Astrocyte (in vitro differentiated cells and primary cell): ENCODE results near the gene SLC24A5. TPM values are rescaled to one million over a fixed set of nuclear protein-coding genes. Genes with fewer than 3 reads are reported as not detected.

Source experiments
- DNase-seq: peaks from one replicate; pipeline ENCODE4 v3.0.0-alpha.2; 2010; ENCODE audit warnings: low read depth
- FAIRE-seq: peaks from 2 replicates; lab custom pipeline; 2011; peaks lifted over from hg19 to GRCh38; lab: Jason Lieb, UNC
- H2AFZ ChIP-seq: 2 replicates; pipeline ENCODE4 v1.6.0; 2012; ENCODE audit warnings: low read depth, low read length, inconsistent platforms
- H3K27ac ChIP-seq: 2 replicates; pipeline ENCODE4 v1.5.1; 2011; ENCODE audit warnings: low read depth, low read length, inconsistent platforms
- H3K27me3 ChIP-seq: 2 replicates; pipeline ENCODE4 v1.6.0; 2011; ENCODE audit warnings: low read length, inconsistent platforms; ENCODE audit not compliant: insufficient read depth
- H3K36me3 ChIP-seq: 2 replicates; pipeline ENCODE4 v1.5.1; 2011; ENCODE audit warnings: low read length, inconsistent platforms; ENCODE audit not compliant: insufficient read depth
- H3K4me1 ChIP-seq: 2 replicates; pipeline ENCODE4 v1.5.1; 2011; ENCODE audit warnings: low read length, inconsistent platforms; ENCODE audit not compliant: insufficient read depth
- H3K4me2 ChIP-seq: 2 replicates; pipeline ENCODE4 v1.6.0; 2012; ENCODE audit warnings: low read length, inconsistent platforms
- H3K4me3 ChIP-seq: 2 replicates; pipeline ENCODE4 v1.5.1; 2011; ENCODE audit warnings: low read depth, mild to moderate bottlenecking, low read length, inconsistent platforms; ENCODE audit not compliant: insufficient read depth
- H3K79me2 ChIP-seq: 2 replicates; pipeline ENCODE4 v1.6.0; 2012; ENCODE audit warnings: mild to moderate bottlenecking, low read length, inconsistent platforms; ENCODE audit not compliant: insufficient read depth
- H3K9ac ChIP-seq: 2 replicates; pipeline ENCODE4 v1.6.0; 2012; ENCODE audit warnings: mild to moderate bottlenecking, low read length, inconsistent platforms
- H3K9me3 ChIP-seq: 2 replicates; pipeline ENCODE4 v1.5.1; 2012; ENCODE audit warnings: low read depth, mild to moderate bottlenecking, low read length, inconsistent platforms; ENCODE audit not compliant: insufficient read depth
- H4K20me1 ChIP-seq: 2 replicates; pipeline ENCODE4 v1.6.0; 2012; ENCODE audit warnings: low read length, inconsistent platforms; ENCODE audit not compliant: insufficient read depth
- H3K27ac Mint-ChIP-seq: one replicate; pipeline ENCODE4 v1.8.0; 2021; ENCODE audit warnings: mild to moderate bottlenecking, mixed read lengths; ENCODE audit not compliant: unreplicated experiment
- H3K27me3 Mint-ChIP-seq: one replicate; pipeline ENCODE4 v1.8.0; 2021; ENCODE audit warnings: low read depth, mixed read lengths; ENCODE audit not compliant: unreplicated experiment
- H3K36me3 Mint-ChIP-seq: one replicate; pipeline ENCODE4 v1.8.0; 2021; ENCODE audit warnings: low read depth, mixed read lengths; ENCODE audit not compliant: unreplicated experiment
- H3K4me1 Mint-ChIP-seq: one replicate; pipeline ENCODE4 v1.8.0; 2021; ENCODE audit warnings: low read depth, mixed read lengths; ENCODE audit not compliant: unreplicated experiment
- H3K4me3 Mint-ChIP-seq: one replicate; pipeline ENCODE4 v1.8.0; 2021; ENCODE audit warnings: mild to moderate bottlenecking, moderate library complexity, mixed read lengths; ENCODE audit not compliant: unreplicated experiment
- H3K9me3 Mint-ChIP-seq: one replicate; pipeline ENCODE4 v1.8.0; 2021; ENCODE audit warnings: mild to moderate bottlenecking, mixed read lengths; ENCODE audit not compliant: unreplicated experiment
- EZH2 ChIP-seq: IDR thresholded peaks from 2 replicates; pipeline ENCODE4 v1.6.1; 2012; ENCODE audit warnings: mild to moderate bottlenecking, low read length, inconsistent platforms; ENCODE audit not compliant: insufficient read depth
- total RNA-seq: library from RNA; stranded (reverse); gene quantifications from 2 replicates; pipeline ENCODE4 v1.2.1, GENCODE V29; 2021
- TF ChIP-seq, protein P1 (sequence below): IDR thresholded peaks from 2 replicates; pipeline ENCODE4 v1.5.1; 2011; ENCODE audit warnings: low read depth, mild to moderate bottlenecking, inconsistent platforms, low read length, moderate library complexity; ENCODE audit not compliant: insufficient read depth

SLC24A5 gene
- total RNA-seq, 1 donor from 2014 or later = not detected

DNA sequence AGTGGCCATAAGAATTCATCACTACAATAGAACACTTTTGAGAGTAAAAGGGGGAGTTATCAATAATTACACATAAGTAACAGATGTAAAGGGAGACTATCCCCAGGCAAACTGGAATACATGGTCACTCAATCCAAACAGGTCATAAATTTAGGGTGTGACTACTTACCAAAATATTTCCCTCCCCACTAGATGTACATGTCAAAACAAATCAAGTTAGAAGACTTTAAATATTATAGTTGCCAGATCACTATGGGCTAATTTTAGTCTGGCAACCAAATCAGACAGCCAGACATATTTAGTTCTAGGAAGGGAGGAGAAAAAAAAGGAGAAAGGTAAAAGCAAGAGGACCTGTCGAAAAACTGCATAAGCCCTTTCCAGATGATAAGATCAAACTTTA is 23.1 kb downstream of the SLC24A5 start:
- no peaks in the 10 kb centered on the region for H3K9me3 Mint-ChIP-seq
- TF ChIP-seq, protein P1, sequence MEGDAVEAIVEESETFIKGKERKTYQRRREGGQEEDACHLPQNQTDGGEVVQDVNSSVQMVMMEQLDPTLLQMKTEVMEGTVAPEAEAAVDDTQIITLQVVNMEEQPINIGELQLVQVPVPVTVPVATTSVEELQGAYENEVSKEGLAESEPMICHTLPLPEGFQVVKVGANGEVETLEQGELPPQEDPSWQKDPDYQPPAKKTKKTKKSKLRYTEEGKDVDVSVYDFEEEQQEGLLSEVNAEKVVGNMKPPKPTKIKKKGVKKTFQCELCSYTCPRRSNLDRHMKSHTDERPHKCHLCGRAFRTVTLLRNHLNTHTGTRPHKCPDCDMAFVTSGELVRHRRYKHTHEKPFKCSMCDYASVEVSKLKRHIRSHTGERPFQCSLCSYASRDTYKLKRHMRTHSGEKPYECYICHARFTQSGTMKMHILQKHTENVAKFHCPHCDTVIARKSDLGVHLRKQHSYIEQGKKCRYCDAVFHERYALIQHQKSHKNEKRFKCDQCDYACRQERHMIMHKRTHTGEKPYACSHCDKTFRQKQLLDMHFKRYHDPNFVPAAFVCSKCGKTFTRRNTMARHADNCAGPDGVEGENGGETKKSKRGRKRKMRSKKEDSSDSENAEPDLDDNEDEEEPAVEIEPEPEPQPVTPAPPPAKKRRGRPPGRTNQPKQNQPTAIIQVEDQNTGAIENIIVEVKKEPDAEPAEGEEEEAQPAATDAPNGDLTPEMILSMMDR = no peak
- no peak for TF ChIP-seq EZH2
- Histone ChIP-seq H3K4me2 (peak overlapping the region; percentile 58), H3K4me1 (peaks cover 7% of the 10 kb centered on the region), H3K79me2 (no peaks in the 10 kb centered on the region), H3K27me3 (no peaks in the 10 kb centered on the region), H2AFZ (no peak overlapping the region), H3K27ac (no peak overlapping the region), H3K4me3 (no peak overlapping the region), H3K9me3 (no peaks in the 10 kb centered on the region), H3K36me3 (no peaks in the 10 kb centered on the region), H4K20me1 (no peaks in the 10 kb centered on the region), H3K9ac (no peak overlapping the region)
- H3K4me3 Mint-ChIP-seq = no peak overlapping the region
- peak; percentile 50 for DNase-seq
- H3K4me1 Mint-ChIP-seq = peaks cover 18% of the 10 kb centered on the region
- FAIRE-seq = no peak
- no peaks in the 10 kb centered on the region for H3K36me3 Mint-ChIP-seq
- H3K27ac Mint-ChIP-seq = peak overlapping the region; percentile 11
- H3K27me3 Mint-ChIP-seq = no peaks in the 10 kb centered on the region

DNA sequence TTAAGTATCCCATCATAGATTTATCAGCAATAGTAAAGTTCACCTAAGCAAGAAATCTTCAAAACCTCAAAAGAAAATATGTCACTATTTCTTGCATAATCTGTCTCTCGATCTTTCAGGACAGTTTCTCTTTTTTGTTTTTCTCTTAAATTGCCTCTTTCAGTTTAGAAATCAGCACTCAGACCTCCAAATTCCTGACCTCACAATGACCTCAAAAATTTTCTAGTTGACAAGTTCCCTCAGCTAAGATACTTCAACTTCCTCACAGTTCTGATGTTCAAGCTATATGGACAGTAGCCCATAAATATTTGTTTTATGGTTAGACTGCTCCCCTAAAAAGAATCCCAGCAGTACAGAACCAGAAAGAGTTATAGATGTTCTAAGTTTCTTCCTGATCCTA is 24.1 kb downstream of the SLC24A5 start:
- FAIRE-seq (peak; percentile 74), DNase-seq (peak; percentile 32)
- H3K4me1 ChIP-seq = peaks cover 11% of the 10 kb centered on the region
- H3K9ac ChIP-seq = no peak overlapping the region
- H3K36me3 Mint-ChIP-seq = no peaks in the 10 kb centered on the region
- H3K9me3 ChIP-seq = no peaks in the 10 kb centered on the region
- no peak for TF ChIP-seq EZH2
- TF ChIP-seq, protein P1 = no peak
- no peak overlapping the region for H3K4me3 Mint-ChIP-seq
- H3K79me2 ChIP-seq = no peaks in the 10 kb centered on the region
- no peak overlapping the region for H3K27ac Mint-ChIP-seq
- H3K4me3 ChIP-seq = no peak overlapping the region
- H3K27ac ChIP-seq = no peak overlapping the region
- H4K20me1 ChIP-seq = no peaks in the 10 kb centered on the region
- H3K9me3 Mint-ChIP-seq = no peaks in the 10 kb centered on the region
- no peaks in the 10 kb centered on the region for H3K27me3 Mint-ChIP-seq
- H3K4me2 ChIP-seq = peak overlapping the region; percentile 58
- no peaks in the 10 kb centered on the region for H3K27me3 ChIP-seq
- no peak overlapping the region for H2AFZ ChIP-seq
- peaks cover 20% of the 10 kb centered on the region for H3K4me1 Mint-ChIP-seq
- no peaks in the 10 kb centered on the region for H3K36me3 ChIP-seq

- Histone ChIP-seq H2AFZ (no peak overlapping the region), H3K4me1 (peaks cover 11% of the 10 kb centered on the region), H3K4me2 (no peak overlapping the region), H3K9ac (no peak overlapping the region), H4K20me1 (no peaks in the 10 kb centered on the region), H3K27me3 (no peaks in the 10 kb centered on the region), H3K4me3 (no peak overlapping the region), H3K36me3 (no peaks in the 10 kb centered on the region), H3K27ac (no peak overlapping the region), H3K9me3 (no peaks in the 10 kb centered on the region), H3K79me2 (no peaks in the 10 kb centered on the region)
- H3K4me1 Mint-ChIP-seq = peaks cover 24% of the 10 kb centered on the region
- no peaks in the 10 kb centered on the region for H3K36me3 Mint-ChIP-seq
- TF ChIP-seq EZH2 = no peak
- TF ChIP-seq, protein P1 = no peak
- H3K27me3 Mint-ChIP-seq = no peaks in the 10 kb centered on the region
- H3K27ac Mint-ChIP-seq = no peak overlapping the region
- H3K9me3 Mint-ChIP-seq = no peaks in the 10 kb centered on the region
- FAIRE-seq (no peak), DNase-seq (no peak)
- H3K4me3 Mint-ChIP-seq = no peak overlapping the region
Observed at GRCh38 chr15:48145923-48146322, 25.1 kb downstream of the SLC24A5 start.
